Metanephros (tissue), 1 donor: ENCODE data around the gene TCERG1L. TPM values are rescaled to one million over a fixed set of nuclear protein-coding genes. Genes with fewer than 3 reads are reported as not detected.

Source experiments
- total RNA-seq: library from RNA; depleted of rRNA; stranded (reverse); fragments of >200 nt; gene quantifications from one replicate; pipeline ENCODE4 v1.2.3, GENCODE V29; 2014

TCERG1L gene
- total RNA-seq, result 0.99 TPM

GRCh38 chr10:131311661-131312477, at the start of gene TCERG1L:
TCERG1L (minus strand) TSS chr10:131311721; CDS start chr10:131311635, 86 bp downstream.

